HEK293T (cell line): ENCODE measurements around the gene NEGR1.

Experiments
- CTCF ChIA-PET: fragments of 350-600 bp; formaldehyde crosslinking; extraction: SDS; loops from one replicate; lab custom pipeline; 2021; ENCODE audit warnings: antibody characterized with exemption, inconsistent platforms; lab: Yijun Ruan, JAX
- POLR2A ChIA-PET: fragments of 350-600 bp; formaldehyde crosslinking; extraction: SDS; loops from one replicate; lab custom pipeline; 2020; ENCODE audit warnings: antibody characterized with exemption, inconsistent platforms; lab: Yijun Ruan, JAX
- DNase-seq: peaks from one replicate; pipeline ENCODE4 v3.0.0; 2012; ENCODE audit warnings: mixed read lengths; ENCODE audit errors: extremely low spot score
- ARNT ChIP-seq: fragments of 450-650 bp; IDR thresholded peaks from 2 replicates; pipeline ENCODE4 v1.6.1; 2017; ENCODE audit warnings: mild to moderate bottlenecking
- BHLHE40 ChIP-seq: fragments of 450-650 bp; IDR thresholded peaks from 2 replicates; pipeline ENCODE4 v1.6.1; 2016; ENCODE audit warnings: mild to moderate bottlenecking, moderate library complexity, borderline replicate concordance
- CTBP1 ChIP-seq: fragments of 450-650 bp; IDR thresholded peaks from 2 replicates; pipeline ENCODE4 v1.6.1; 2016; ENCODE audit warnings: borderline replicate concordance
- ELF4 ChIP-seq: fragments of 450-650 bp; IDR thresholded peaks from 2 replicates; pipeline ENCODE4 v1.6.1; 2017; ENCODE audit warnings: antibody characterized with exemption
- FOXA1 ChIP-seq: fragments of 450-650 bp; IDR thresholded peaks from 2 replicates; pipeline ENCODE4 v1.6.1; 2016; ENCODE audit warnings: mild to moderate bottlenecking
- FOXK2 ChIP-seq: fragments of 450-650 bp; IDR thresholded peaks from 2 replicates; pipeline ENCODE4 v1.6.1; 2016; ENCODE audit warnings: mild to moderate bottlenecking
- FOXM1 ChIP-seq: fragments of 450-650 bp; IDR thresholded peaks from 2 replicates; pipeline ENCODE4 v1.6.1; 2017; ENCODE audit warnings: mild to moderate bottlenecking, borderline replicate concordance
- HDGF ChIP-seq: fragments of 450-650 bp; IDR thresholded peaks from 2 replicates; pipeline ENCODE4 v1.6.1; 2017; ENCODE audit warnings: antibody characterized with exemption, borderline replicate concordance
- L3MBTL2 ChIP-seq: fragments of 450-650 bp; conservative IDR thresholded peaks from 2 replicates; pipeline ENCODE4 v1.6.1; 2016; ENCODE audit warnings: mild to moderate bottlenecking
- LEF1 ChIP-seq: fragments of 450-650 bp; IDR thresholded peaks from 2 replicates; pipeline ENCODE4 v1.6.1; 2017; ENCODE audit warnings: mild to moderate bottlenecking, borderline replicate concordance
- NFRKB ChIP-seq: fragments of 450-650 bp; IDR thresholded peaks from 2 replicates; pipeline ENCODE4 v1.6.1; 2016; ENCODE audit warnings: mild to moderate bottlenecking, moderate library complexity
- SP1 ChIP-seq: fragments of 450-650 bp; IDR thresholded peaks from 2 replicates; pipeline ENCODE4 v1.6.1; 2017
- SUZ12 ChIP-seq: fragments of 450-650 bp; IDR thresholded peaks from 2 replicates; pipeline ENCODE4 v1.6.1; 2016; ENCODE audit warnings: mild to moderate bottlenecking
- TARDBP ChIP-seq: fragments of 450-650 bp; IDR thresholded peaks from 2 replicates; pipeline ENCODE4 v1.6.1; 2016
- ZNF384 ChIP-seq: fragments of 450-650 bp; IDR thresholded peaks from 2 replicates; pipeline ENCODE4 v1.6.1; 2016
- TF ChIP-seq, protein P1 (sequence below): fragments of 450-650 bp; IDR thresholded peaks from 2 replicates; pipeline ENCODE4 v1.6.1; 2016

NEGR1 gene

DNA sequence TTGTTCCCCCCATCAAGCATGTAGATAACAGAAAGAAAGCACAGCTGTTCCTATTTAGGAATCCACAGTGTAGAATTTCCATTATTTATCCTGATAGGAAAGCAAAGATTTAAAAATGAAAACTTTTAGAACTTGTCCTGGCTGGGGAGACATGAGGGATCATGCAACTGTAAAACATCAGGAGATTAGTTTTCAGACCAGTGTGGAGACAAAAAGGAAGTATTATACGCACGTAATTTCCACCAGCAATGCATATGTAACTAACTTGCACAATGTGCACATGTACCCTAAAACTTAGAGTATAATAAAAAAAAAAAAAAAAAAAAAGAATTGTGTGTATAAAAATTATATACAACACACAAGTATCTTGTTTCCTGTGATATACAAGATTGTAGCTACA lies 172.4 kb downstream of the NEGR1 start:
- no peak for DNase-seq
- ChIA-PET POLR2A (no interaction called here), CTCF (no interaction called here)
- no peak for TF ChIP-seq TARDBP

DNA sequence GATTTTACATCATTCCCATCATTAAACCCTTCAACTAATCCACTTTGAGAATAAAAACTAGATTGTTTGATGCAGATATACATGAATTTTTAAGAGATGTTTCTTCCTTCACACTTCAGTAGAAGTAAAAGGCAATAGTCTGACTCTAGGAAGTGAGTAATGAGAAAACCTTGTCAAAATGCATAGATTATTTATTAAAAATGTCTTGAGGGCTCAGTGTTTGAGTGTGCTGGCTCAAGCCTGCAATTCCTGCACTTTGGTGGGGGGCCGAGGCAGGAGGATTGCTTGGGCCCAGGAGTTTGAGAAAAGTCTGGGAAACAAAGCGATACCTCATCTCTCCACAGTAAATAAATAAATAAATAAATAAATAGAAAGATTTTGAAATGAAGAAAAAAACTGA lies 177.1 kb downstream of the NEGR1 start:
- ChIA-PET POLR2A (no interaction called here), CTCF (no interaction called here)
- no peak for DNase-seq
- TF ChIP-seq TARDBP (no peak), SP1 (no peak), CTBP1 (no peak), ARNT (no peak), L3MBTL2 (no peak), BHLHE40 (no peak), FOXK2 (no peak), FOXA1 (no peak), NFRKB (no peak), LEF1 (no peak)
- TF ChIP-seq, protein P1, sequence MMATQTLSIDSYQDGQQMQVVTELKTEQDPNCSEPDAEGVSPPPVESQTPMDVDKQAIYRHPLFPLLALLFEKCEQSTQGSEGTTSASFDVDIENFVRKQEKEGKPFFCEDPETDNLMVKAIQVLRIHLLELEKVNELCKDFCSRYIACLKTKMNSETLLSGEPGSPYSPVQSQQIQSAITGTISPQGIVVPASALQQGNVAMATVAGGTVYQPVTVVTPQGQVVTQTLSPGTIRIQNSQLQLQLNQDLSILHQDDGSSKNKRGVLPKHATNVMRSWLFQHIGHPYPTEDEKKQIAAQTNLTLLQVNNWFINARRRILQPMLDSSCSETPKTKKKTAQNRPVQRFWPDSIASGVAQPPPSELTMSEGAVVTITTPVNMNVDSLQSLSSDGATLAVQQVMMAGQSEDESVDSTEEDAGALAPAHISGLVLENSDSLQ: no peak

DNA sequence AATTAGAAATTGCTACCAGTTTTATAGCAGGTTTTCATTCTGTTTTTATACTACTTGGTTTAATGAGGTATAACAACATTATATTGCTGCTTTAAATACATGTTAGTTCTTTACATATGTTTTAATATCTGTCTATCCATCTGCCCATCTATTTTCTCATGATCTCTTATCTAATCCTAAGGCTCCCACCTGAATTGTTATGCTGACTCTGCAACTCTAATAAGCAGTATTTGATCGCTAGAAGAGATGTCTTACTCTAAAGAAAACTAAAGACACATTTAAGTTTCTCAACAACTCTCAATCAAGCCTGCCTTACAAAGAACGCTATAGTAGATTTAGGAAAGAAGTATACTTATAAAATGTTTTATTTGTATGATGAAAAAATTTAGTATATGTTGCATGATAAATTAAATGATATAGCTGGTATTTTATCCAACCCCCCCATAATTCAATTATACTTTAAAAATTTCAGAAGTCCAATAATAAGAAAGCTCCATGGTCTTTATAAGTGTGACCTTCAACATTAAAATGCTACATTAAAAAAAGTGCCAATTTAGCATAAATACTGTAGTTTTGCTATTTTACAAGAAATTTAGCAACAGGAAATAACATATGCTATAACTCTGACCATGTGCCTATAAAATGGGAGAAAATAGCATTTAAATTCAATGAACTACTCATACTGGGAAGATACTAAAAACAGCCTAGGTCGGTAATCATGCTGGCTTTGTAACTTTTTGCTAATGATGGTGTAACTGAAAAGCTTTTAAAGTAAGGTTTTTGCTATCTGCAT lies 180.3 kb downstream of the NEGR1 start:
- TF ChIP-seq NFRKB: no peak
- TF ChIP-seq LEF1: no peak
- CTCF ChIA-PET: no interaction called here
- DNase-seq: no peak
- POLR2A ChIA-PET: no interaction called here

DNA sequence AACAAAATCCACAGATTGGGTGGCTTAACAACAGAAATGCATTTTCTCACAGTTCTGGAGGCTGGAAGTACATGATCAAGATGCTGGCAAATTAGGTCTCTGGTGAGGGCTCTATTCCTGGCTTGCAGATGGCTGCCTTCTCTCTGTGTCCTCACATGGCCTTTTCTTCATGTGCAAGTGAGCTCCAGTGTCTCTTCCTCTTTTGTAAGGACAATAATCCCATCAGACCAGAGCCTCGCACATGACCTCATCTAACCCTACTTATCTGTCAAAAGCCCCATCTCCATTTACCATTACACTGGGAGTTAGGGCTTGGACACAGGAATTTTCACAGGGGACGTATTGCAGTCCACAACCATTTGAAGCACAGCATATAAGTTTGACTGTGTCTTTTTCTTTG lies 181.6 kb downstream of the NEGR1 start:
- no peak for TF ChIP-seq FOXM1
- no peak for TF ChIP-seq ELF4
- no peak for TF ChIP-seq HDGF
- TF ChIP-seq FOXA1: no peak
- TF ChIP-seq ARNT: no peak
- no peak for TF ChIP-seq SP1
- TF ChIP-seq CTBP1: no peak
- TF ChIP-seq ZNF384: no peak
- no peak for TF ChIP-seq SUZ12
- no peak for TF ChIP-seq NFRKB
- TF ChIP-seq LEF1: no peak
- no peak for TF ChIP-seq TARDBP
- no peak for TF ChIP-seq L3MBTL2
- TF ChIP-seq, protein P1: no peak
- no peak for TF ChIP-seq FOXK2
- no peak for TF ChIP-seq BHLHE40
- no peak for DNase-seq
- CTCF ChIA-PET: no interaction called here
- POLR2A ChIA-PET: no interaction called here

DNA sequence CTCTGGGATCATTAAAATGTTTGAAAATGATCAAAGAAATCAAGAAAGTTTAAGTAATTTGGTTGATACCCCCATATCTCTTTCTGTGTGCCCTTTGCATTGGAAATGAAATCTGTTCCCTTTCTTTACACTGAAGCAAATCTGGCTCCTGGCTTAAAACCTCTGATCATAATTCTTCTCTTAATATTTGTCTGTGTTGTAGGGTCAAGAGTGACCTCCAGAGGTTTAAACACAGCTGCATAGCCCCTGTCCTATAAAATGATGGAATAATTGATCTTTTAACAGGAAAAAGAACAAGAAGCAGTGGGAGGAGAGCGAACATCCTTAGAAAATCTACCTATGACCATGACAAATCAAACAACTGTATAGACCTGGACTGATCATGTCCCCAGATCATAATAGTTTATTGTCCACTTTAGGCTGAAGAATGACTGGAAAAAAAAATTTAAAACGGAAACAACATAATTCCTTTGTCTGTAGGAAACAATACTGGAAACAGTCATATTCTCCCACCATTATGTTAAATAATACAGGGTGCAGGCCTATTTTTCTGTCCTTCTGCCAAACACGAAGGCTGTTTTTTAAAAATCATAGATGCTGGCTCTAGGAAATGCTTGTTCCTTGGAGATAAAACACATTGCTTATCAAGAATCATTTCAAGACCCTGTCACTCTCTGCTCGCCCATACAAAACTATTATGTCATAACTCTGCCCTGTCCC lies 184.3 kb downstream of the NEGR1 start:
- POLR2A ChIA-PET: no interaction called here
- DNase-seq: no peak
- no peak for TF ChIP-seq SP1
- TF ChIP-seq, protein P1: no peak
- TF ChIP-seq FOXK2: no peak
- no peak for TF ChIP-seq L3MBTL2
- TF ChIP-seq ELF4: no peak
- no peak for TF ChIP-seq CTBP1
- no peak for TF ChIP-seq ZNF384
- TF ChIP-seq SUZ12: no peak
- TF ChIP-seq HDGF: no peak
- no peak for TF ChIP-seq LEF1
- TF ChIP-seq FOXM1: no peak
- TF ChIP-seq NFRKB: no peak
- no peak for TF ChIP-seq TARDBP
- no peak for TF ChIP-seq BHLHE40
- no peak for TF ChIP-seq FOXA1
- TF ChIP-seq ARNT: no peak
- CTCF ChIA-PET: no interaction called here

DNA sequence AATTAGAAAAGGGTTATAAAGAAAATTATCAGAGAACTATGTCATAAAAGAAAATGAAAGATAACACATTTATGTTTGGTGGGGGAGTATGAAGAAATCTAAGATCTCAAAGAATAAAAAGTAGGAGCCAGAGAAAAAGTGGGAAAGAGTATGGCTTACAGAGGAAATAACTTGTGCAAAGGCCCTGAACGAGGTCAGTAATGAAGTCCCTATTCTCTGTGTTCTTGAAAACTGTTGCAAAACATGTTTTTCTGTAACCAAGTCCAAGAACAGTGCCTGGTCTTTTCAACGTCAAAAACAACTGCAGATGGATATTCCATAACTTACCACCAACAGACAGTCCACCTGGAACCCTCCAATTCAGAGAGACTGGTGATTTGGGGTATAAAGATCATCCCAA lies 188.1 kb downstream of the NEGR1 start:
- POLR2A ChIA-PET: no interaction called here

More for the DNA sequence above, 188.1 kb downstream of the NEGR1 start:
- CTCF ChIA-PET: no interaction called here
- no peak for DNase-seq
- TF ChIP-seq, protein P1: no peak
- TF ChIP-seq NFRKB: no peak
- no peak for TF ChIP-seq CTBP1
- TF ChIP-seq BHLHE40: no peak
- no peak for TF ChIP-seq HDGF
- TF ChIP-seq ELF4: no peak
- TF ChIP-seq FOXK2: no peak
- no peak for TF ChIP-seq SP1
